ENCODE data around the gene NEK9.
A peak's percentile ranks its signal among the peaks of the same experiment; 100 is the strongest.
"Not testable (repeated sequence)": the region's sequence is repeated elsewhere in the genome, so short reads cannot be mapped to it uniquely, and the experiment has no call there.

The NEK9 gene

GRCh38 chr14:75107186-75107585 is 19.7 kb downstream of the NEK9 start:
- no peak for DNase-seq (ENCODE audit: low read depth)

DNA sequence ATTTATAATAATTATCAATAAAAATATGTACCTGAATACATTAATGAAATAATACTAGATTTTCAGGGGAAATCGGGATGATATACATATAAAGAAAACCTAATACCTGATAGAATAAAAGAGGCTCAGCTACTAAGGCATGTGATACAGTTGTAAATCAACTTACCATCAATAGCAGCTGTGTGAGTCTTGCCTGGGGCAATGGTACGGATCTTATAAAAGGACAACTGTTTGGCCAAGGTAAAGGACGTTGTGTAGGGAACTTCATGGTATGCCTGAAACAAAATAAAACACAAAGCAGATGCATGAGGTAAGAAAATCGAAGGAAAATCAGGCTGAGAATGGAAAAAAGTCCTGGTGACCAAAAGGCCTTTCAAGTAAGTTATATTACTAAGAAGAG is 25.4 kb downstream of the NEK9 start:
- no peak for DNase-seq (ENCODE audit: low read depth)

GRCh38 chr14:75098682-75099081 is 28.2 kb downstream of the NEK9 start:
- DNase-seq (ENCODE audit: low read depth): no peak

DNA sequence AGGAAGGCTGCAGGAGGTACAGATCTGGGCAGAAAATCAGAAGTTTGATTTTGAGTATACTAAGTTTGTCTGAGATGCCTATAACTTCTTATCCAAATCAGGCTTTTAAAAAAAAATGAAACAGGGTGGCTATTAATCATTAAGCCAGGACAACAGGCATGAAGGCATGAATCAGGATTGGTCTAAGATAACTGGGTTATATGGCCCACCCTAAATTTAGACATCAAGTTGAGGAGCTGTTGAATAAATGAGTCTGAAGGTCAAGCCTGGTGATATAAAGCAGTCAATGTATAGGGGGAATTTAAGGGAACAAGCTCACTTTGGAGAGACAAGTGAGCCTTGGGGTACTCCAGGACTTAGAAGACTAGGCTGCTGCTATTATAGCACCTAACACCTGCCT is 28.6 kb downstream of the NEK9 start:
- no peak for DNase-seq (ENCODE audit: low read depth)

- no peak for DNase-seq (ENCODE audit: low read depth)
These were observed 29.9 kb downstream of the NEK9 start for GRCh38 chr14:75096959-75097358.

DNA sequence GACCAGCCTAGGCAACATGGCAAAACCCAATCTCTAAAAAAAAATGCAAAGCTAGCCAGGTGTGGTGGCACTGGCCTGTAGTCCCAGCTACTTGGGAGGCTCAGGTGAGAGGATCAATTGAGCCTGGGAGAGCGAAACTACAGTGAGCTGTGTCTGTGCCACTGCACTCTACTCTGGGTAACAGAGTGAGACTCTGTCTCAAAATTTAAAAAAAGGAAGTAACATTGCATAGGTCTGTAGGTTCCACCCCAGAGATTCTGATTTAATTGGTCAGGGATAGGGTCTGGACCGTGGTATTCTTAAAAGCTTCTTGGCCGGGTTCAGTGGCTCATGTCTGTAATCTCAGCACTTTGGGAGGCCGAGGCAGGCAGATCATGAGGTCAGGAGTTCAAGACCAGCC is 31.2 kb downstream of the NEK9 start:
- no peak for DNase-seq (ENCODE audit: low read depth)

GRCh38 chr14:75094896-75095295 is 32.0 kb downstream of the NEK9 start:
- DNase-seq (ENCODE audit: low read depth): no peak

DNA sequence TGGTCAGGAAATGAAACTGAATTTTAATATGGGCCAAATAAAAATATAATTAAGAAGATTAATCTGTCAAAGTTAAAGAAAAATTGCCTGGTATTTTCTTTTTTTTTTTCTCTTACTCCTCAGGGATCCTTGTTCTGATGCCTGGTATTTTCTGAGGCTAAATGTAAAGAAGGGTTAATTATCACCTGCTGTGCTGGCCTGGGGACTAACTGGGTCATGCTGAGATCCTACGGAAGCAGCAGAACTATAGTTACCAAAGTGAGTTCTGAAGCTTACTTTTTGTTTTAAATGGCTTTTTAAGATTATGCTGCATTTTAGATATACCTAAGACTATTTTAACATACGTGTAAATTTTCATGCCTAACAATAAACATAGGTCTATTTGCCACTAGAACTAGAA is 34.1 kb downstream of the NEK9 start:
- DNase-seq (ENCODE audit: low read depth): no peak

GRCh38 chr14:75091251-75091650 is 35.6 kb downstream of the NEK9 start:
- no peak for DNase-seq (ENCODE audit: low read depth)

DNA sequence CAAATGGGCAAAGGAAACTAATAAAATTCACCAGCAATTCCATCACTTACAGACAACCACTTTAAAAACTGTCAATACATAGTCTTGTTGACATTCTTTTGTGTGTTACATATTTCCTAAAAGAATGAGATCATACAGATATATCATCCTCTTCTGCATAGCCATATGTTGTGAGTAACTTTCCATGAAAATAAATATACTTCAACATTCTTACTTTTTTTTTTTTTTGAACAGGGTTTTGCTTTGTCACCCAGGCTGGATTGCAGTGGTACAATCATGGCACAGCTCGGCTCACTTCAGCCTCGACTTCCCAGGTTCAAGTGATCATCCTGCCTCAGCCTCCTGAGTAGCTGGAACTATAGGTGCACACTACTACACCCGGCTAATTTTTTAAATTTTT is 36.5 kb downstream of the NEK9 start:
- no peak for DNase-seq (ENCODE audit: low read depth)

DNA sequence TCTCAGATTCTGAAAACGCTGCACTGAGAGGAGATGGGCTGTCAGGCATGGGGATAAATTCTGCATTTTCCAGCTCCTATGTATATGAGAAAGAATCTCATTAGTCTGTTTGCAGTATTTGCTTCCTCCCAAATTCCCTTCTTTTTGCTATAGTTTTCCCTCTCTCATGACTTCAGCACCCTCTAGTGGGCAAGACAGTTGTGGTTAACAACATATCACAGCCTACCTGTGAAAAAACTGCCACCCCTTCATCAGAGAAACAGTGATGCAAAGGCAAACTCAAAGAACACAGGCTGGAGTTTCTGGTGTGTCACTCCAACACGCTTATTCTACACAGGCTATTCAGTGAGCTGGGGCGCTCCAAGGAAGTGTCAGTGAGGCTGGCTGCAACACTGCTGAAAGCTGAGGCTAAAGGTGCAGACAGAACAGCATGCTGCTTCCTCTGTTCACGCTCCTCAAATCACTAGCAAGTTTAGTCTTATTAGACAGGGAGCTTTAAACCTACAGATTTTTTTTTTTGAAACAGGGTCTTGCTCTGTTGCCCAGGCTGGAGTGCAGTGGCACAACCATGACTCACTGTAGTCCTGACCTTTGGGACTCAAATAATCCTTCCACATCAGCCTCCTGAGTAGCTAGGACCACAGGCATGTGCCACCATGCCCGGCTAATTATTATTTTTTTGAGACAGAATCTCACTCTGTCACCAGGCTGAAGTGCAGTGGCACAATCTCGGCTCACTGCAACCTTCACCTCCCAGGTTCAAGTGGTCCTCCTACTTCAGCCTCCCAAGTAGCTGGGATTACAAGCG is 38.1 kb downstream of the NEK9 start:
- DNase-seq (ENCODE audit: low read depth): peak; percentile 26

DNA sequence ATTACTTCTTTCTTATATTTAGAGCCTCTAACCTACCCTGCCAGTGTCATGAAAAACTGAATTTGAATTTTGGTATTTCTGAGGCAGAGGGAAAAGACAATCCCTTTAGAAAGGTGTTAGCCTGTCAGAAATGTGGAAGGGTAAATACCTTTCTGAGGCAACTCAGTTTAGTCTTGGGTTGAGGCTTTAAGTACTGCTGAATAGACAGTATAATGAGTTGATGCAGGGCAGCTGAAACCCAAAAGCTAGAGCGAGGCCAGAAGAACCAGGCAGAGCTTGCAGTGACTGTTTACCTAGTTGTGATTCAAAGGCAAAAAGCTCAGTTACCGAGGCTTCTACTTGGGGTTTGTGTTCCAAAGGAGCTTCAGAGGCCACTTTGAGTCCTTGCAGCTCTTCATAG is 38.7 kb downstream of the NEK9 start:
- DNase-seq (ENCODE audit: low read depth): no peak

DNA sequence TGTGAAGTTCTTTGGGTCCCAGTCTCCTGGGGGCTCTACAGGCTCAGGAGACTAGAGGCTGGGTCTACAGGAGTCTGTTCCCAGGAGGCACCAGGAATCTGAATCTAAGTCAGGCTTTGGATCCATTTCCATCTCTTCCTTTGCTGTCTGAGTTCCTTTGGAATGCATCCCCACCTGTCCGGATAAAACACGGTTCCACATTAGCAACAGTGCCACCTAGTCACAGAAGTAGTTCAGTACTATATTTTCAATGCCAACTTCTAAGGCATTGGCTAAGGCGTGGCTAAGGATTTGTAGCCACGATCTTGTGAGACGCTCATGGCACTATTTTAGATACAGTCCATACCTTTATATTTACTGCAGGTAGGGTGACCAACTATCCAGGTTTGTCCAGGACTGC is 42.3 kb downstream of the NEK9 start:
- no peak for DNase-seq (ENCODE audit: low read depth)

- no peak for DNase-seq (ENCODE audit: low read depth)
These were observed 43.6 kb downstream of the NEK9 start for GRCh38 chr14:75083271-75083670.

- DNase-seq (ENCODE audit: low read depth): no peak
These were observed 45.1 kb downstream of the NEK9 start for GRCh38 chr14:75081660-75082229.

GRCh38 chr14:75079521-75079920 is 47.3 kb downstream of the NEK9 start:
- DNase-seq (ENCODE audit: low read depth): no peak

- DNase-seq (ENCODE audit: low read depth): no peak
These were observed 49.1 kb downstream of the NEK9 start for GRCh38 chr14:75077794-75078193.

- DNase-seq (ENCODE audit: low read depth): no peak
These were observed 56.5 kb downstream of the NEK9 start for GRCh38 chr14:75070383-75070782.

GRCh38 chr14:75069811-75070145 is 57.1 kb downstream of the NEK9 start:
- DNase-seq (ENCODE audit: low read depth): no peak

GRCh38 chr14:75069121-75069810 is 57.6 kb downstream of the NEK9 start, which contains the start of gene ZC2HC1C:
Gene ZC2HC1C, plus strand, starts transcription at chr14:75069641. Its CDS starts 933 bp downstream, at chr14:75070574.
- peak; percentile 15 for DNase-seq (ENCODE audit: low read depth)

DNA sequence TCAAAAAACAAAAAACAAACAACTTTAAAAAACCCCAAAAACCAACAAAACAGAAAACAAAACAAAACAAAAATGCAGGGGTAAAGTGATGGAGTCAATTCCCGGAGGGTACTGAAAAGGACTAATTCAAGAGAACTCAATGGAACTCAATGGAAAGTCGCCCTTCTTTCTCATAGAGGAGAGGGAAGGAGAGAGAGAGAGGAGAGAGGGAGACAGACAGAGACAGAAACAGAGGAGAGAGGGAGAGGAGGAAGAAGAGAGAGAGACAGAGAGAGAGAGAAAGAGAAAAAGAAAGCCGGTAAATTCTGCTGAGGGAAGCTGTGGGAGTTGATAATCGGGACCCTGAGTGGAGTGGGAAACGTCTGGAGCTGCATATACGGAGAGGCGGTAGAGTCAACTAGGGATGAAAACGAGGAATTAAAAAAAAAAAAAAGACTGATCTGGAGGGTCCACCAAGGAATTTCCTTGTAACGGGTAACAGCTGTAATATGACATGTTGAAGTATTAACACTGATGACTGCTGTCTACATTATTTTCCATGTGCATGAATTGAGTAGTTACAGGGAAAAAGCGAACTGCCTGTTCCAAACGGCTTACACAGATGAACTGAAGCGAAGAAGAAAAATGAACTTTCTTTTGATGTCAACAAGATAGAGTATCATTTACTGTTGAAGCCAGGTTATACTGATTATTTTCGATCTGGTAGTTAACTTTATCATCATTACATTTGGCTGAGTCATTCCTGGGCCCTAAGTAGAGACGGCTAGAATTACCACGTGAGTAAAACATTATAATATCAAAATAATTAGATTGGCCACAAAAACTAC is 58.3 kb downstream of the NEK9 start:
- no peak for DNase-seq (ENCODE audit: low read depth)

DNA sequence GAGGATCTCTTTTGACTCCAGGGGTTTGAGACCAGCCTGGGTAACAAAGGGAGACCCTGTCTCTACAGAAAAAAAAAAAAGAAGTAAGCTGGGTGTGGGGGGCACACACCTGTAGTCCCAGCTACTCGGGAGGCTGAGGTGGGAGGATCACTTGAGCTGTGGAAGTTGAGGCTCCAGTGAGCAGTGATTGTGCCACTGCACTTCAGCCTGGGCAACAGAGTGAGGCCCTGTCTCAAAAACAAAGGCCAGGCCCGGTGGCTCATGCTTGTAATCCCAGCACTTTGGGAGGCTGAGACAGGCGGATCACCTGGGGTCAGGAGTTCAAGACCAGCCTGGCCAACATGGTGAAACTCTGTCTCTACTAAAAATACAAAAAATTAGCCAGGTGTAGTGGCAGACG is 59.1 kb downstream of the NEK9 start:
- not testable (repeated sequence) for DNase-seq (ENCODE audit: low read depth)

All from T follicular helper cell (primary cell).